COLO829 (cell line): Measurements from ENCODE around the gene ALOX5.

Experiments used
- DNase-seq: peaks from one replicate; pipeline ENCODE4 v3.0.0; 2012; ENCODE audit warnings: low spot score

Gene ALOX5

DNA sequence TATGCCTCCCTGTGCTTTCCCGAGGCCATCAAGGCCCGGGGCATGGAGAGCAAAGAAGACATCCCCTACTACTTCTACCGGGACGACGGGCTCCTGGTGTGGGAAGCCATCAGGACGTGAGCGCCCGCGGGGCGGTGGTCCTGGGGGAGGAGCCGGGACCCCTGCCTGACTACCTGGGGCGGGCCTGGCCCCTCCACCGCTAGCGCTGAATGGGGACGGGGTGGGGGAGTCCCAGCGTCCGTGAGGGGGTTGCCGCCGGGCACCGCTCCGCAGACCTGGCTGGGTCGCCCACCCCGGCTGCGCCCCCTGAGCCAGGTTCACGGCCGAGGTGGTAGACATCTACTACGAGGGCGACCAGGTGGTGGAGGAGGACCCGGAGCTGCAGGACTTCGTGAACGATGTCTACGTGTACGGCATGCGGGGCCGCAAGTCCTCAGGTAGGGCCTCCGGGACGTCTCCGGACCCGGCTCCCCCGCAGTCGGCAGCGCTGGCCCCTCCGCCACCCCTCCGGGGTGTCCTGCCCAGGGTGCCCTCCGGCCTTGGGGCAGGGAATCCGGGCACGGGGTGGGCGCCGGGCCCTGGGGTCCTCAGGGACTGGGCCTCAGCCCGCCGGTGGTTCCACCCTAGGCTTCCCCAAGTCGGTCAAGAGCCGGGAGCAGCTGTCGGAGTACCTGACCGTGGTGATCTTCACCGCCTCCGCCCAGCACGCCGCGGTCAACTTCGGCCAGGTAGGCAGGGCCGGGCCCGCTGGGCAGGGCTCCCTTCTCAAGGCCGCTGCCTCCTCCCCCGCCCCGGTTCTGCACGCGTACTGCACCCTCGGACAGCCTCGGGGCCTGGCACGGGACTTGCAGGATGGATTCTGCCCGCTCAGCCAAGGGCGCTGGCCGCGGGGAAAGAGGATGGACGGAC, 69.3 kb downstream of the ALOX5 start:
- no peak for DNase-seq

DNA sequence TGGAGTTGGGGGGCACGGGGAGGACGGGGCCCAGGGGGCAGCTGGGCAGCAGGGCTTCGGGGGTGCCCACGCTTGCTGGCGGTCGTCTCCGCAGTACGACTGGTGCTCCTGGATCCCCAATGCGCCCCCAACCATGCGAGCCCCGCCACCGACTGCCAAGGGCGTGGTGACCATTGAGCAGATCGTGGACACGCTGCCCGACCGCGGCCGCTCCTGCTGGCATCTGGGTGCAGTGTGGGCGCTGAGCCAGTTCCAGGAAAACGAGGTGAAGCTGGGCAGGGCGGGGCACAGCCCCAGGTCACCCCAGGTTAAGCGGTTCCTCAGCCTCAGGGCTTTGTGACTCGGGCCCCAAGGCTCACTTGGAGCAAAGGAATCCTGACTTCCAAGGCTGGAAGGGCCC, 70.0 kb downstream of the ALOX5 start:
- no peak for DNase-seq

DNA sequence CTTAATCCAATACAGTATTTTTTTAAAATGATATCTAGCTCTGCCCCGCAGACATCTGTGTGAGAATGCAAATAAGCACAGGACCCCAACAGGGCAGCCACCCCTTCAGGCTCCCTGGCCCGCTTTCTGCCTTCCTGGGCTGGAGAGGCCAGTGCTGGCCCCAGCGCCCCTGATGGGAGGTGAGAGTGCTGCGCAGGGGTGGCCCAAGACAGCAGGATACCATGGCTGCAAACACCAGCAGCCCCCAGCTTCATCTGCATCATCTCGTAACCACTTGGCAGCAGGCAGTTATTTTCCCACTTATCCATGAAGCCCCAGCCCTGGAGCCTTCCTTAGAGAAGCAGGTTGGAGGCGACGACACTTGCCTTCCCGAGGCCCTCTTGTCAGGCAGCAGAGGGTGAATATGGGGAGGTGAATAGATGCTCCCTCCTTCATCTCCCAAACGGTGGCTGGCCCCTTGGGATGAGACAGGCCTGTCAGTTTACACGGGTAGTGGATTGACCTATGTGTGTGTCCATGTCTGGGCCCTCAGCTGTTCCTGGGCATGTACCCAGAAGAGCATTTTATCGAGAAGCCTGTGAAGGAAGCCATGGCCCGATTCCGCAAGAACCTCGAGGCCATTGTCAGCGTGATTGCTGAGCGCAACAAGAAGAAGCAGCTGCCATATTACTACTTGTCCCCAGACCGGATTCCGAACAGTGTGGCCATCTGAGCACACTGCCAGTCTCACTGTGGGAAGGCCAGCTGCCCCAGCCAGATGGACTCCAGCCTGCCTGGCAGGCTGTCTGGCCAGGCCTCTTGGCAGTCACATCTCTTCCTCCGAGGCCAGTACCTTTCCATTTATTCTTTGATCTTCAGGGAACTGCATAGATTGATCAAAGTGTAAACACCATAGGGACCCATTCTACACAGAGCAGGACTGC, 71.2 kb downstream of the ALOX5 start:
- DNase-seq, result no peak

DNA sequence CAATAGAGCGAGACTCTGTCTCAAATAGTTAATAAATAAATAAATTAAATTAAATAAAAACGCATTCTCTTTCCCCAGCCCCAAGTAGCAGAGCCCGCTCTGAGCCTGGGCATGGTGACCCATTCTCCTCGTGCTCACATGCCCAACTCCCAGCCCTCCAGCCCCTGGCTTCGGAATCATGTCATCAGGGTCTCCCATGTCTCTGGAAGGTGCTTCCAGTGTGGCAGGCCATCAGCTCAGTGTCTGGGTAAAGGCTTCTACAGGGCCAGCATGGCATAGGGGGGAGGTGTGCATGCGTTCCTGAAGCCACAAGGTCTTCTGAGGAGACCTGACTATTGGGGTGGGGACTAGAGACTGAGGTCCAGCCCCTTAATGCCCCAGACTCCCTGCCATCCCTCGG, 72.8 kb downstream of the ALOX5 start:
- DNase-seq, result no peak

DNA sequence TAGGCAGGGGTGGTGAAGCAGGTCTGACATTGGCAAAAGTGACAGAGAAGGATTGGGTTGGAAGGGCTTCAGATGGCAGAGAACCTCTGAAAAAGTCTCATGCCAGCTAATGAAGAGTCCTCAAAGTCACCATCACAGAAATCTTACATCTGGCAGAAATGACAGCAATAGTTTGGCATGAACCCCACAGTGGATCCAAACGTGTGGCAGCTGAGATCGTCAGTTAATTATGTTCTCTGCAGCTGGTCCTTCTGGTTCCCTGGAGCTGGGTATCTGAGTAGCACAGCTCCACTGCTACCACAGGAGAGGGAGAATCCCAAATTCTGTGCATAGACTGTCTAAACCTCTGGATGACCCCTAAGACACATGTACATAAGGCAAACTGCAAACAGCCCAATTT, 73.4 kb downstream of the ALOX5 start:
- DNase-seq, result no peak

DNA sequence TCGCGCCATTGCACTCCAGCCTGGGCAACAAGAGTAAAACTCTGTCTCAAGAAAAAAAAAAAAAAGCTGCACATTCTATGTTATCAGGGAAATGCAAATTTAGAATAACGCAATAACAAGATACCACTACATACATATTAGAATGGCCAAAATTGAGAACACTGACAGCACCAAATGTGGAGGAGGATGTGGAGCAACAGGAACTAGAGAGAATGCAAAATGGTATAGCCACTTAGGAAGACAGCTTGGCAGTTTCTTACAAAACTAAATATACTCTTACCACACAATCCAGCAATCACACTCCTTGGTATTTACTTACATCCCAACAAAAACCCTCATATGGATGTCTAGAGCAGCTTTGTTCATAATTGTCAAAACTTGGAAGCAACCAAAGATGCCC, 76.8 kb downstream of the ALOX5 start:
- no peak for DNase-seq

DNA sequence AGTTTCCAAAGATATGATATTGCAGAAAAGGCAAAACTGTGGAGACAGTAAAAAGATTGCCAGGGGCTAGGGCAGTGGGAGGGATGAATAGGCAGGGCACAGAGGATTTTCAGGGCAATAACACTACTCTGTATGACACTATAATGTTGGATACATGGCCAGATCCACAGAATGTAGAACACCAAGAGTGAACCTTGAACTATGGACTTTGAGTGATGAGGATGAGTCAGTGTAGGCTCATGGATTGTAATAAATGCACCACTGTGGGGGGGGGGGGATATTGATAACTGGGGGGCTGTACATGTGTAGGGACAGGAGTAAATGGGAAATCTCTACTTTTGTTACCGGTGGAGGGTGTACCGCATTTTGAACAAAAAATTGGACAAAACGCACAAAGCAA, 77.4 kb downstream of the ALOX5 start:
- DNase-seq, result no peak

DNA sequence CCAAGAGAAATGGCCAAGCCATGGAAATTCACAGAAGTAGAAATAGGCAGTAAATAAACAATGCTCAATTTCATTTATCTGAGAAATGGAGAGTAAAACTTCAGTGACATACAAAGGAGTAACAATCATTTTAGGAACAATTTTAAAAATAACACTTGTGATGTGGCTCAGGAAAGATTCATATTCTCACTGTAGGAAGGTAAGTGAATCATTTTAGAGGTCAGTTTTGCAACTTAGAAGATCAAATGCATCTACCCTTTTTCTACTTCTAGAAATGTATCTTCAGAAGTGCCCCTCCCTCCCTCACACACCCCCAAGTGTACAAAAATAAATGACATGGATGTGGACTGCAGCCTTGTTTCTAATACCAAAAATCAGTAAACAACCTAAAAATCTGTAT, 78.3 kb downstream of the ALOX5 start:
- no peak for DNase-seq

DNA sequence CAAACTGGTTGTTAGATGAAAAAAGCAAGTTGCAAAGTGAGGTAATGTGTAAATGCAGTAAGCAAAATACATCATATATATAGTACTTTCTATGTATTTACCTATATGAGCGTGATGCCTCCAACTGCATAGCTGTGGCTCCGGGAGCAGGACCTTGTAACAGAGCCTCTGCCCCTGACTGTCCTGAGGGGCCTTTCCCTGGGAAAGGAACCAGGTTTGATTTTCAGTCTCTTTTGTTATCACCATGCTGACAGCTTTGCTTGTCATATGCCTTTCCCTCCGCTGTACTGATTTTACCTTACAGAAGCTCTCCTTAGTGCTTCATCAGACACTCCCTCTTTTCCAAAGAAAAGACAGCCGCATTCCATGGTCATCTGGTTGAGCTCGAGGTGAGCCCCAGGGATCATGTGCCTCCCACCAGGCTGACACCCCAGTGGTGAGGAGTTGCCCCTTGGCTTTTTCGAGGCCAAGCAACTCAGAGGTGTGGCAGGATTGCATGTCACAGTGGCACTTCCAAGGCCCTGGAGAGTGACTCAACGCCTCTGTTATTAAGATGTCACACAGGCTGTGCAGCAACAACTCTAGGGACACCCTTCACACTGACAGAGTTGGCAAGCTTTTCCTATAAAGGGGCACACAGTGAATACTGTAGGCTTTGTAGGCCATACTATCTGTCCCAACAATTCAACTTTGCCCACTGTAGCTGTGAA, 78.9 kb downstream of the ALOX5 start:
- DNase-seq, result no peak

DNA sequence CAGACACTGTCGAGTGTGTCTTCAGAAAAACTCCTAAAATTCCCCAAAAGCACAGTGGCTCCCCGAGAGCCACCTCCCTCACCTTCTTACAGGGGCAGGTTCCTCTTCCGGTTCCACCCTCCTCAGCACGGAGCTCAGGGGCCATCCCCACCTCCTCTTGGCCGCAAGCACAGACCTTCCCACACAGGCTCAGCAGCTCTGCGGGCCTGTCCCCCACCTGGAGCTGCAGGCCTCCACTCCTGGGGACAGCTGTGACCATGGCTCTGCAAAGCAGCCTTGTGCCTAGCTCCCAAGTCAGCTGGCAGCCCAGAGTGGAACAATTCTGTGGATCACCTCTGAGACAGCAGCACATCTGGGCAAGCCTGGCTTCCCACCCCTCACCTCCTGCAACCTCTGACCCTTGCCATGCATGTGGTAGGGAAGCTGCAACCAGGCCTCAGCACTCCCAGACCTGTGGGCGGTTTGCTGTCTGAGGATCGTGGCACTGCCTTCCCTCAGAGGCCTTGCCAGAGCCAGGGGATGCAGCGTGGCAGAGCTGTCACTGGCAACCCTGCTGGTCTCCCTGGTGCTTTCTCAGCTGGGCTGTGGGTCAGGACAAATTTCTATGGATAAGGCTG, 79.7 kb downstream of the ALOX5 start:
- no peak for DNase-seq

DNA sequence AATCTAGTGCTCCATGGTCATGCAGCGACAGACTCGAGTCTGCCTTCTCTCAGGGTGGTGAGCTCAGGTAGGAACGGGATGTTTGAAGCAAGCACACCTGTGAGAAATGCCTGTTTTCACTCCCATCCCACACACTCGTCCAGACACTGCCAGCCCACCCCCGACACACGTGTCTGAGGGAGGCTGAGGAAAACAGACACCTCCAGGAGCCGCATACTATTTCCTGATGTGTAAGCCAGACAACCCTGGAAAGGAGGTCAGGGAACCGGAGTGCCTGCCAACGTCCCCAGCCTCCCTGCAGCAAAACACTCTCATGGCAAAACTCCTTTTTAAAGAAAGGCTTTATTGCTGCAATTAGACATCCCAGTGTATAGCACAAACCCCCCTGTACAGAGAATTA, 80.2 kb downstream of the ALOX5 start:
- no peak for DNase-seq

DNA sequence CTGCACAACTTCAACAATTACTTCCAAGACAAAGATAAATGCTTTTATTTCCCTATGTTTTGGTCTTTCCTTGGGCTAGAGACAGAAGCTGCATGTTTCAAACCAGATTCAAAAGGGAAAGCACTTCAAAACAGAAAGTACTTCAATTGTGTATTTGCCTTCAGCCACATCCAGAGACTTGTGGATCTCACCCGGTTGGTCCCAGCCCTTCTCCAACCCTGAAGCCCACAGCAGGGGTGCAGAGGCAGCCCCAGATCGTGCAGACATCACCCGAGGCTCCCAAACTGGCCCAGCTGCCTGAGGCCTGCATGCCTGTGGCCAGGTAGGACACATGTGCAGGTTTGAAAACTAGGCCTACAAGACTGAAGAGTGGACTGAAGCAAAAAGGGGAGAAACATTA, 80.8 kb downstream of the ALOX5 start:
- no peak for DNase-seq

DNA sequence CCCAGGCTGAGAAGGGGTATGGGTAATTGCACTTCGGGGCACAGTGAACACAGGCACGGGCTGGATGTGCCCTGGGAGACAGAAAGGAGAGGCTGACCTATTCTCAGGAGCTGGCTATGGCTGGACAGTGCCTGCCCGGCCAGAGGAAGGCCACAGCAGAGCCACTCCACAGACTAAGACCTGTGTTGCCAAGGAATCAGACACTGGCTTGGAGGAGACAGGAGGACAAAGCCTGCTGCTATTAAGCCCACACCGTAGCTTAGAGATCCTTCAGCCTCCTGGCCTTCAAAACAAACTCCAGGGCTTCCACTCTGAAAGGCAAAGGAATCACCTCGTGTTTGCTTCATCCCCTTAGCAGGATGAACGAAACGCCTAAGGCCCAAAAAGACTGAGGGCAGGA, 82.2 kb downstream of the ALOX5 start:
- DNase-seq, result no peak

DNA sequence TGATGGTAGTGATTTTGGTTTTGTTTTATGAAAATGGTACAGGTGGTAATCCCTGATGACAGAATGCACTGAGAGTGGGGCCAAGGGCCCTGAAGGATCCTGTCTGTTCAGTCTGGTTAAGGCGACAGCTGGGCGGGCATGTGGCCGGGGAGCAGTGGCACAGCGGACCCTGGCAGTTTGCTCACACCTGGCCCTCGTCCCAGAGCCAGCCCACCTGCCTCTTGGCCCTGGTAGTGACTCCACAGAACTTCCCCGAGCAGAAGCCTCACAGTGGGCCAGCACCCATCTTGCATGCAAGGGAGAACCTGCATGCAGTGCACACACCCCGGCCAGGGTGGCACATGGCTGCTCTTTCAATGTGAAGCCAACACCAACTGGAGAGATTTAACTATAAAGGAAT, 82.8 kb downstream of the ALOX5 start:
- DNase-seq, result no peak

DNA sequence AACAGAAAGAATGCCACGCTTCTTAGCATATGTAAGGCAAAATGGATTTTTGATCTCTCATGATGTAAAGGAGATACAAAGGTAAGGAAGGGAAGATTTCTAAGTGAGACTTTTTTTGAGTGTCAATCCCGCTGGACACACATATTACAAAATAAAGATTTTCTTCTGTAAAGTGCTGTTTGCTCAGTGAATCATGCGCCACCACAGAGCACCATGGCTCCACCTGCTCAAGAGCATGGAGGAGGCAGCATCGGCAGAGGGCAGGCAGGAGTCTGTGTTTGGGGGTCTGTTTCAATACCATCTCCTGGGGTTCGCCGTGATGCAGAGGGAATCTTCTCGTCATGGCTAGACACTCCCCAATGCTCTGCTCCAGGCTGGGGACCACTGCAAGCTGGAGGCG, 83.5 kb downstream of the ALOX5 start:
- DNase-seq, result no peak

DNA sequence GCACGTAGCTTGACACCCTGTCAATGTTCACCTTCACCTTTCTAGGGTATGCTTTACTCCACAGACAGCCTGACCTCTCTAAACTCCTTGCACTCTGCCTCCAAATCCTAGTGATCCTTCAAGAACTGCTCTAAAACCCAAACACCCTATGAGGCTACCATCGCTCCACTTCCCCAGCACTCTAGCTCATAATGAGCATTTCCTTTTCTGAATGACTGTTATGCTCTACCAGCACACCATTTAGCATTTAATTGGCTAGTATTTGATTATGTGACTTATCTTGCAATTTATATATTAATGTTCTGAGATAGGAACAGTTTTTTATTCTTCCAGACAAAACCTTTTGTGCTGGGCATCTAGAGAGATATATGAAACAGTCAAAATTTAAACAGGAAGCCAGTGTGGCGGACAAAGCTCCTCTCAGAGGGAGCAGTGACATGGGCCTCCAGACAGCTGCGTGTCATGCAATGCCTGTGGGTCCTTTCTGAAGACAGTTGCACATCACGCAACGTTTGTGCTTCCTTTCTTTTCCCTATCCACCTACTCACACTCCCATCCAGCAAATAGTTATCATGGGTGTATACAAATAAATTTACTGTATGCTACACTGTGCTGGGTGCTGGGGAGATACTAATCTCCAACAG, 86.3 kb downstream of the ALOX5 start:
- no peak for DNase-seq

DNA sequence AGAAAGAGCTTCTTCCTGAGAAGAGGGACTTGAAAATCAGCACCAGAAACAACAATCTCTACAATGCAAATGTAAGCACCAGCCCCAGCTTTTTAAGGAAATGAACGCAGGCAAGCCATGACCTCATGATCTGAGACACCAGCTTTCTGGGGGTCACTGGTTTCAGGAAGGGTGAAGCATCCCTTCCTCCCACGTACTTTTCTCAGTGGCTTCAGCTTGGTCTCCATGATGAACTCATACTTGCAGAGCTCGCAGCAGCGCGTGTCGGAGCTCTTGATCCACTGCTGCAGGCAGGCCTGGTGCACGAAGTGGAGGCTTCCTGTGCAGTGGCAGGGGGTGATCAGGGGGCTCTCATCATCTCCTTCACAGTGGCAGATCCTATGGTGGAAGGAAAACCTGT, 87.0 kb downstream of the ALOX5 start:
- no peak for DNase-seq

DNA sequence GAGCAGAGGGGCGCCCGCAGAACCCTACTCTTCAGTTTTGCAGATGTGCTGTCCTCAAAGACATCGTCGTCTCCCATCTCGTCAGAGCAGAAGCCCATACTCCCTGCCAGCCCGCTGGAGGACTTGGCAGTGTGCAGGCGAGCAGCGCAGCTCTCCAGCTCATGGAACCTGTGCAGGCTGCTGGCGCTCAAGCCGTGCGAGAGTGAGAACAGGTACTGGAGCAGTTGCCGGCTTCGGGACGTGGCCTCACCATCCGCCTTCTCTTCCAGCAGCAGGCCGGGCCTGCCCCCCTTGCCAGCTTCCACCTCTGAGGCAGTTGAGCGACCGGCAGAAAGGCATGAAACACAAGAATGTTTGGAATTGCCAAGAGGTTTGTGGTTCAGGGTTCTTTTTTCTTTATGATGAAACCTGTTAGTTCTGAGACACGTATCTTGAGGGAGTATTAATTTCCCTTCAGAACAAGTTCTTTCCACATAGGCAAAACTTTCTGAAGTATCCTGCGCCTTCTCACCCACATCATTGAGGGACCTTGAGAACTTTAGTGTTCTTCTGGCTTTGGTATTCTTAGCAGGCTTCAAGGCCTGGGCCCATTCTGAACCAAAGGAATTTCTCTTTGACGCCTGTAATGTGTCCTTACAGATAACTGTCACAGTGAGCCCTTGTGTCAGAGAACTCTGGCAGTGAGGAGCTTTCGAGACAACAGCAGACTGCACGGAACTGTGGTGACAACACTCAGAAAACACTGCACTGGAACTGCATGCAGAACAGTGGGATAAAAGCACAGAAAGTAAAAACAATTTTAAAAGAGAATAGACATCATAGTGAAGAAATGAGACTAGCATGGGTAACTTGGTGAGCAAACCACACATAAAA, 89.5 kb downstream of the ALOX5 start:
- DNase-seq, result no peak

DNA sequence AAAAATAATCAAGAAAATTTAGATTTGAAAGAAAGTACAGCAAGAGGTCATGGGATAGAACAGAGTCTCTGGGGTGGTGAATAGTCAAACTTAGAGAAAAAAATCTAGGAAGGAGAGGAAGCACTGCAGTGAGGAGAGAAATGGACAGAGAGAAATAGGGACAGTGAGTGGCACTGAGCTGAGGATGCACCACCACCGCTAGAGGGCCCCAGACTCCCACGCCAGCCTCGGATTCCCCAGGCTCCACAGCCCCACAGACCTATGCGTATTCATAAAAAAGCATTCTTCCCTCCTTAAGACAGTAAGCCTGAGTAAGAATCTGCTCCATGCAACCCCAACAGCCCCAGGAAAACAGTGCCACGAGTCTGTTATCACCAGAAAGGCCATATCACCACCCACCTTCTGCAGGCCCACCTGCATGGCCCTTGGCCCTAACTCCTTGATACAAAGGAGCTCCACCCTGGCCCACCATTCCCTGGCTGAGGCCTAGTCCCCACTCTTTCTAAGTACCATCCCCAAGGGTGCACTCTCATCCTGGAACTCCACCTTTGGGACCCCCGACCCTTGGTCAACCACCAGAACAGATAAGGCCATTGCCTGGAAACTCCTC, 91.0 kb downstream of the ALOX5 start:
- peak; percentile 60 for DNase-seq

DNA sequence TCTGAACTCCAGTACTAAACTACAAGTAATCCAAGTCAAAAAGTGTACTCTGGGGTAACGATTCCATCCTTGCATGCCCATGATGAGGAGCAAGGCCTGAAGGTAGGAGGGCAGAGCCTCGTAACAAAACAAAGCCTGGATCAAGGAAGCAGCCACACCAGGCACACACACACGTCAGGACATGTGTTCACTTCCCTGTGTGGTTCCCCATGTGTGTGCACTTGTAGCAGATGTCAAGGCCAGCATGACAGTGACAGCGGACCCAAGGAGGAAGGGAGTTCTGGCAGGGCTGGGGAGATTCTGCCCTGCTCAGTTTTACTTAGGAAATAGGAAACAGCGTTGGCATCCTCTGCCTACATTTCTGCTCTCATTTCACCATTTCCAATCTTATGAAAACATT, 92.8 kb downstream of the ALOX5 start:
- DNase-seq, result no peak
